ENCODE data around the gene WWC2.

Gene WWC2

GRCh38 chr4:183095199-183095512 lies 3.9 kb upstream of the WWC2 start:
- H3K36me3 Mint-ChIP-seq, result no peaks in the 10 kb centered on the region
- H3K27ac Mint-ChIP-seq, result no peak overlapping the region
- H3K9me3 Mint-ChIP-seq (ENCODE audit: low read depth), result no peaks in the 10 kb centered on the region
- H3K27me3 Mint-ChIP-seq, result peaks cover 2% of the 10 kb centered on the region
- H3K4me1 Mint-ChIP-seq (ENCODE audit: low read depth), result peaks cover 16% of the 10 kb centered on the region
- no peak overlapping the region for H3K4me3 Mint-ChIP-seq

DNA sequence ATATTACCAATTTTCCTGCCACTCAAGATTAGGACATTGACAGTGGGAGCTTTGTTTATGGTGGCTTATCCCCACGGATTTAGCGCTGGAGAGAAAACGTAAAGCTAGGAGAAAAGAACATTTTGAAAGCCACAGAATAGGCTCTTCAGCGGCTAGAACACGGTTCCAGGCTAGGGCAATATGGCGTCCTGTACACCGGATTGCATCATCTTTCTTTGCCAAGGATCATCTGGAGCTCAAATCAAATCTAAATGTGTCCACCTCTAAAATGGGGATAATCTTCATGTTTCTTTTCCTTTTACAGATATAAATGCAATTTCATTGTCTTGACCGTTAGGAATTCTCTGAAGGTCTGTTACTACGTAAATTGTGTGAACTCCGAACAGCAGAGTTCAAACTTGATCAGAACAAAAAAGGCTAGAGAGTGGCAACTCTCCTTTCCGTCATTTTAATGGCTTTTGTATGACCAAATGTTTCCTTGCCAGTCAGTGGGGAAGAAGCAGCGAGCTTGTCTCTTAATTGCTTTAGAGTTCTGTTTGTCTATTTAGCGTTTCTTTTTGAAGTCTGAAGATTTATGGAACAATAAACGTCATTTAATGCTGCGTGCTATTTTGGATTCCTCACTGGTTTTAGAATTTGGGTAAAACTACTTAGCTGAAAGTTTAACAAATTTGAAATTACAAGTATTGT lies 2.6 kb upstream of the WWC2 start:
- Mint-ChIP-seq H3K4me1 (ENCODE audit: low read depth) (peaks cover 23% of the 10 kb centered on the region), H3K36me3 (no peaks in the 10 kb centered on the region), H3K9me3 (ENCODE audit: low read depth) (no peaks in the 10 kb centered on the region), H3K27me3 (peaks cover 2% of the 10 kb centered on the region), H3K4me3 (peak overlapping the region; percentile 72), H3K27ac (no peak overlapping the region)

- Mint-ChIP-seq H3K9me3 (ENCODE audit: low read depth) (no peaks in the 10 kb centered on the region), H3K27ac (no peak overlapping the region), H3K27me3 (peaks cover 4% of the 10 kb centered on the region), H3K36me3 (no peaks in the 10 kb centered on the region), H3K4me3 (peak overlapping the region; percentile 72), H3K4me1 (ENCODE audit: low read depth) (peaks cover 23% of the 10 kb centered on the region)
Measured at GRCh38 chr4:183097231-183098018, 1.6 kb upstream of the WWC2 start.

GRCh38 chr4:183098019-183098722 lies 886 bp upstream of the WWC2 start:
- H3K9me3 Mint-ChIP-seq (ENCODE audit: low read depth), result no peaks in the 10 kb centered on the region
- peaks cover 5% of the 10 kb centered on the region for H3K27me3 Mint-ChIP-seq
- H3K4me3 Mint-ChIP-seq, result peak overlapping the region; percentile 72
- no peak overlapping the region for H3K27ac Mint-ChIP-seq
- no peaks in the 10 kb centered on the region for H3K36me3 Mint-ChIP-seq
- H3K4me1 Mint-ChIP-seq (ENCODE audit: low read depth), result peaks cover 23% of the 10 kb centered on the region

DNA sequence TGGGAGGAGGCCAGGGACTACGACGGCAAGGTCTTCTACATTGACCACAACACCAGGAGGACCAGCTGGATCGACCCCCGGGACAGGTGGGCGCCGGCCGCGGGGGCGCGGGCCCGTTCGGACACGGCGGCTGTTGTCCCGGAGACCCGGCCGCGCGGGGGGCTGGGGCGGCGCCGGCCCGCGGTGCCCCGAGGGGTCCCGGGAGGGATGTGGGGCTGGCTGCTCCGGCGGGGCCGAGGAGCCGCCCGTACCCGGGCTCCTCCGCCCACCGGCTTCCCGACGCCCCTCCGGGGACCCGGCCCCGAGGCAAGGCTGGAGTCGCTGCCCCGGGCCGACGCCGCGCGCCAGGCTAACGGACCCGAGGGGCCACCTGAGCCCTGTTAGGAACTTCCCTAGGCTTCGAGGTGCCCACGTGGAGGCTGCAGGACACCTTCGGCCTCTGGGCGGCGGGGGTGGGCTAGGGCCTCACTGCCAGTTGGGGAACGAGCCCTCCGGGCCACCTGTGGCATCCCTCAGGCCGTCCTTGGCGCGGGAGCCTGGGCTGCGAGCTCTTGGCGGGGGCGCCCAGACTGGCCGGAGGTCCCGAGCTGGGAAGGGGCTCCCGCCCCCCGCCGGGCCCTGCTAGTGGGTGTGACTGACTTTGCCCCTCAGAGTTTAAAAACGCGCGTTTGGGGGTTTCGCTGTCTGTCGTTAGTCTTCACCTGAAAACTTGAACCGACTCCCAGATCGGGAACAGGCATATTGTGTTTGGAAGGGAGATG lies 660 bp downstream of the WWC2 start:
- Mint-ChIP-seq H3K9me3 (ENCODE audit: low read depth) (no peaks in the 10 kb centered on the region), H3K4me1 (ENCODE audit: low read depth) (peaks cover 23% of the 10 kb centered on the region), H3K4me3 (peak overlapping the region; percentile 80), H3K36me3 (no peaks in the 10 kb centered on the region), H3K27ac (no peak overlapping the region), H3K27me3 (peaks cover 5% of the 10 kb centered on the region)

DNA sequence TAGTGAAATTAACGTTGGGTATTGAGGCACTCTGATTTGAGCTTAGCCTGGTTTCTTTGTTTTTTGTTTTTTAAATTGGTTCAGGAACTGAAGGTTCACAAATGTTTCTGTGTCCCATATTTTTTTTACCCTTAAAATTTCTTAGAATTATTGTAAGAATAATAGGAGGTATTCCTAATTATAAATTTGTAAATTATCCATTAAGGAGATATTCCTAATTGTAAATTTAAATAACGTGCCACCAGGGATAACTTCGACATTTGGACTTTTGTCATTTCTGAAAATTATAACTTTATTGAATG lies 1.2 kb downstream of the WWC2 start:
- Mint-ChIP-seq H3K4me1 (ENCODE audit: low read depth) (peaks cover 23% of the 10 kb centered on the region), H3K9me3 (ENCODE audit: low read depth) (no peaks in the 10 kb centered on the region), H3K36me3 (no peaks in the 10 kb centered on the region), H3K27ac (no peak overlapping the region), H3K27me3 (peaks cover 5% of the 10 kb centered on the region), H3K4me3 (peak overlapping the region; percentile 80)

DNA sequence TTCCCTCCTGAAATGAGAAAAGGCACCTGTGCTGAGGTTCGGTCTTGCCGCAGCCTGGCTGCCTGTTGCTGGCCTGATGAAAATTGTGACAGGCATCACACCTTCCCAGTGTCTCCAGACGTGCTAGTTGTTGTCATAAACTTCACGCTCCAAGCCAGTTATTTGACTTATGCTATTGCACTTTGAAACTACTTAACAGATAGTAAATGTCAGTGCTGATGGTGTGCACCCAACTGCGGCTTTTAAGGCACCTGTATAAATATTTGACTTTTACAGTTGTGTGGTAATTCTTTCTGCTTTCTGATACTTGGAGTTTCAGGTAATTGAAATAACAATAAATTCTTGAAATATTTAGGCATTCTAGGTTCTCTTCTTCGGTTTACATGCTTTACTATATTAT lies 1.8 kb downstream of the WWC2 start:
- Mint-ChIP-seq H3K36me3 (no peaks in the 10 kb centered on the region), H3K27ac (no peak overlapping the region), H3K4me1 (ENCODE audit: low read depth) (peaks cover 23% of the 10 kb centered on the region), H3K4me3 (peak overlapping the region; percentile 80), H3K27me3 (peaks cover 5% of the 10 kb centered on the region), H3K9me3 (ENCODE audit: low read depth) (no peaks in the 10 kb centered on the region)

GRCh38 chr4:183101956-183102480 lies 3.0 kb downstream of the WWC2 start:
- H3K9me3 Mint-ChIP-seq (ENCODE audit: low read depth), result no peaks in the 10 kb centered on the region
- peaks cover 8% of the 10 kb centered on the region for H3K27me3 Mint-ChIP-seq
- no peak overlapping the region for H3K27ac Mint-ChIP-seq
- H3K4me1 Mint-ChIP-seq (ENCODE audit: low read depth), result peaks cover 16% of the 10 kb centered on the region
- H3K4me3 Mint-ChIP-seq, result no peak overlapping the region
- no peaks in the 10 kb centered on the region for H3K36me3 Mint-ChIP-seq

GRCh38 chr4:183105092-183105491 lies 6.0 kb downstream of the WWC2 start:
- Mint-ChIP-seq H3K27ac (no peak overlapping the region), H3K4me3 (no peak overlapping the region), H3K9me3 (ENCODE audit: low read depth) (no peaks in the 10 kb centered on the region), H3K4me1 (ENCODE audit: low read depth) (peaks cover 8% of the 10 kb centered on the region), H3K36me3 (no peaks in the 10 kb centered on the region), H3K27me3 (peaks cover 9% of the 10 kb centered on the region)

GRCh38 chr4:183106839-183107238 lies 7.8 kb downstream of the WWC2 start:
- Mint-ChIP-seq H3K4me3 (no peak overlapping the region), H3K36me3 (no peaks in the 10 kb centered on the region), H3K27me3 (peaks cover 9% of the 10 kb centered on the region), H3K9me3 (ENCODE audit: low read depth) (no peaks in the 10 kb centered on the region), H3K27ac (no peak overlapping the region), H3K4me1 (ENCODE audit: low read depth) (no peaks in the 10 kb centered on the region)

GRCh38 chr4:183107891-183108459 lies 8.9 kb downstream of the WWC2 start:
- Mint-ChIP-seq H3K27me3 (peaks cover 6% of the 10 kb centered on the region), H3K4me3 (no peak overlapping the region), H3K36me3 (no peaks in the 10 kb centered on the region), H3K9me3 (ENCODE audit: low read depth) (no peaks in the 10 kb centered on the region), H3K4me1 (ENCODE audit: low read depth) (no peaks in the 10 kb centered on the region), H3K27ac (no peak overlapping the region)

DNA sequence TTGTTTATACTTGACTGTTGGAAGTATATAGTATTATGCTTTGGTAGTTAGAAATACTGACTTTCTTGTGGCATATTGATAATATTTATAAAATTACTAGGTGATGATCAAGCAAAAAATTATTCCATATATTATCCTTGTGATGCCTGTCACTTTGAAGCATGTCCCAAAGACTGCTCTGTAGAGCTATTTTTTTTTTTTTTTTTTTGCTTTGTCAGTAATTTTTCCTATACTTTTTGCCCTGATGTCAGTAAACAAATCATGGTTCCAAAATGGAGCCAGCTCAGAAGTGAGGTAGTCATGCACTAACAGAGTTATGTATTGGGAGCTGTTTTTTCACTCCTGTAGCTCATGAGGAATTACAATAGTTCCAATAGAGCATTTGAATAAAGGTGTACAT lies 11.2 kb downstream of the WWC2 start:
- Mint-ChIP-seq H3K27ac (no peak overlapping the region), H3K9me3 (ENCODE audit: low read depth) (no peaks in the 10 kb centered on the region), H3K36me3 (no peaks in the 10 kb centered on the region), H3K4me3 (no peak overlapping the region), H3K4me1 (ENCODE audit: low read depth) (no peaks in the 10 kb centered on the region), H3K27me3 (peaks cover 6% of the 10 kb centered on the region)

GRCh38 chr4:183111452-183111885 lies 12.4 kb downstream of the WWC2 start:
- Mint-ChIP-seq H3K36me3 (no peaks in the 10 kb centered on the region), H3K27ac (no peak overlapping the region), H3K27me3 (peaks cover 5% of the 10 kb centered on the region), H3K4me1 (ENCODE audit: low read depth) (no peaks in the 10 kb centered on the region), H3K4me3 (no peak overlapping the region), H3K9me3 (ENCODE audit: low read depth) (no peaks in the 10 kb centered on the region)

GRCh38 chr4:183118141-183118540 lies 19.1 kb downstream of the WWC2 start:
- Mint-ChIP-seq H3K9me3 (ENCODE audit: low read depth) (no peaks in the 10 kb centered on the region), H3K4me1 (ENCODE audit: low read depth) (no peaks in the 10 kb centered on the region), H3K4me3 (no peak overlapping the region), H3K27ac (no peak overlapping the region), H3K27me3 (peaks cover 4% of the 10 kb centered on the region), H3K36me3 (peaks cover 2% of the 10 kb centered on the region)
